ENCODE results near the gene CCL13. TPM values are rescaled to one million over a fixed set of nuclear protein-coding genes. Genes with fewer than 3 reads are reported as not detected.

The CCL13 gene
- polyA plus RNA-seq, 1 donor from 2014 or later = not detected

- Histone ChIP-seq H3K4me3 (ENCODE audit: low read length) (no peak overlapping the region), H3K9me2 (ENCODE audit: insufficient read depth, low read length) (no peaks in the 10 kb centered on the region), H4K20me1 (ENCODE audit: insufficient read depth) (no peaks in the 10 kb centered on the region)
Measured at GRCh38 chr17:34371405-34372100, 15.3 kb downstream of the CCL13 start.

GRCh38 chr17:34374457-34374856 lies 18.2 kb downstream of the CCL13 start:
- Histone ChIP-seq H3K27me3 (ENCODE audit: insufficient read depth, low read depth, low read length) (no peaks in the 10 kb centered on the region), H3K36me3 (ENCODE audit: insufficient read depth, low read length) (no peaks in the 10 kb centered on the region), H3K9me3 (ENCODE audit: low read length) (no peaks in the 10 kb centered on the region), H3K9ac (ENCODE audit: low read length) (no peak overlapping the region), H2AFZ (ENCODE audit: low read depth, low read length) (no peak overlapping the region), H4K20me1 (ENCODE audit: insufficient read depth) (no peaks in the 10 kb centered on the region), H3K4me2 (ENCODE audit: low read length) (no peak overlapping the region), H3K9me2 (ENCODE audit: insufficient read depth, low read length) (no peaks in the 10 kb centered on the region), H3K4me3 (ENCODE audit: low read length) (no peak overlapping the region), H3K27ac (ENCODE audit: low read length) (no peak overlapping the region), H3F3A (ENCODE audit: insufficient read depth, low read length, poor library complexity, severe bottlenecking) (no peaks in the 10 kb centered on the region), H3K79me2 (replicated peaks; ENCODE audit: insufficient read depth, low read length) (no peaks in the 10 kb centered on the region)
- TF ChIP-seq POLR2AphosphoS5 (IDR thresholded peaks at IDR 0.05) (no peak), CTCF (IDR thresholded peaks at IDR 0.05; ENCODE audit: poor library complexity, severe bottlenecking) (no peak)

More at GRCh38 chr17:34371405-34372100, 15.3 kb downstream of the CCL13 start:
- Histone ChIP-seq H3K27ac (ENCODE audit: low read length) (no peak overlapping the region), H2AFZ (ENCODE audit: low read depth, low read length) (no peak overlapping the region), H3K79me2 (replicated peaks; ENCODE audit: insufficient read depth, low read length) (no peaks in the 10 kb centered on the region), H3K36me3 (ENCODE audit: insufficient read depth, low read length) (no peaks in the 10 kb centered on the region), H3K4me2 (ENCODE audit: low read length) (no peak overlapping the region), H3K9ac (ENCODE audit: low read length) (no peak overlapping the region), H3K27me3 (ENCODE audit: insufficient read depth, low read depth, low read length) (no peaks in the 10 kb centered on the region), H3F3A (ENCODE audit: insufficient read depth, low read length, poor library complexity, severe bottlenecking) (no peaks in the 10 kb centered on the region), H3K9me3 (ENCODE audit: low read length) (no peaks in the 10 kb centered on the region)
- TF ChIP-seq TAF1 (IDR thresholded peaks at IDR 0.05; ENCODE audit: low read depth) (no peak), POLR2AphosphoS5 (IDR thresholded peaks at IDR 0.05) (no peak), MXI1 (conservative IDR thresholded peaks at IDR 0.05; ENCODE audit: poor library complexity, severe bottlenecking) (no peak), REST (IDR thresholded peaks at IDR 0.05; ENCODE audit: borderline replicate concordance) (no peak), CTCF (IDR thresholded peaks at IDR 0.05; ENCODE audit: poor library complexity, severe bottlenecking) (no peak), EZH2 (IDR thresholded peaks at IDR 0.05; ENCODE audit: borderline replicate concordance, insufficient read depth, low read length, poor library complexity, severe bottlenecking) (no peak), EP300 (conservative IDR thresholded peaks at IDR 0.05; ENCODE audit: poor library complexity, severe bottlenecking) (no peak), RAD21 (conservative IDR thresholded peaks at IDR 0.05) (no peak), SMC3 (conservative IDR thresholded peaks at IDR 0.05; ENCODE audit: poor library complexity) (no peak)

Data from neural cell (in vitro differentiated cells).